Panc1 (cell line): ENCODE results near the gene CACNB3. TPM values are rescaled to one million over a fixed set of nuclear protein-coding genes. Genes with fewer than 3 reads are reported as not detected.

Experiments used
- ATAC-seq: fragments of 200-7000 bp; cut with Tn5 transposase; 2 replicates; pipeline ENCODE4 v1.9.1; 2020; ENCODE audit warnings: mild to moderate bottlenecking, moderate library complexity
- BruUV-seq: library from RNA; stranded (reverse); fragments of 400-500 nt; replicated peaks from 2 replicates; lab custom pipeline; 2021; lab: Mats Ljungman, UMichigan
- CTCF ChIA-PET: fragments of 300-600 bp; sonication (Branson Sonifier 250); formaldehyde crosslinking; loops from one replicate; lab custom pipeline; 2022; ENCODE audit warnings: antibody characterized with exemption; lab: Charles Lee
- POLR2A ChIA-PET: fragments of 300-600 bp; sonication (Branson Sonifier 250); formaldehyde crosslinking; loops from one replicate; lab custom pipeline; 2022; ENCODE audit warnings: antibody characterized with exemption; lab: Charles Lee
- DNase-seq: peaks from one replicate; pipeline ENCODE4 v3.0.0-alpha.2; 2010; ENCODE audit warnings: low read depth, low spot score
- H3K27ac ChIP-seq: 2 replicates; pipeline ENCODE4 v1.5.1; 2011; ENCODE audit warnings: mild to moderate bottlenecking, low read length, inconsistent platforms
- H3K27me3 ChIP-seq: fragments of 200-500 bp; sonication (Bioruptor generic); 2 replicates; pipeline ENCODE4 v1.6.0; 2014; ENCODE audit warnings: low read length, inconsistent platforms; ENCODE audit not compliant: control insufficient read depth, insufficient read depth
- H3K36me3 ChIP-seq: fragments of 200-500 bp; sonication (Bioruptor generic); 2 replicates; pipeline ENCODE4 v1.5.1; 2014; ENCODE audit warnings: inconsistent platforms, mild to moderate bottlenecking, low read length, moderate library complexity; ENCODE audit not compliant: control insufficient read depth, insufficient read depth
- H3K4me1 ChIP-seq: 2 replicates; pipeline ENCODE4 v1.5.1; 2011; ENCODE audit warnings: inconsistent platforms, mild to moderate bottlenecking, low read length, moderate library complexity; ENCODE audit not compliant: control insufficient read depth, insufficient read depth
- H3K4me3 ChIP-seq, 2 experiments: 2 replicates each; pipeline ENCODE4 v1.5.1; 2011 to 2012; ENCODE audit warnings: low read depth in 2 of 2, low read length in 2 of 2, mild to moderate bottlenecking in 2 of 2, inconsistent platforms in 1 of 2, moderate library complexity in 1 of 2
- H3K9me3 ChIP-seq: fragments of 200-500 bp; sonication (Bioruptor generic); 2 replicates; pipeline ENCODE4 v1.5.1; 2014; ENCODE audit warnings: low read depth, mild to moderate bottlenecking, inconsistent platforms, low read length, moderate library complexity; ENCODE audit not compliant: control insufficient read depth, insufficient read depth
- POLR2AphosphoS5 ChIP-seq: IDR thresholded peaks from 2 replicates; pipeline ENCODE4 v1.6.1; 2012; ENCODE audit warnings: mild to moderate bottlenecking, low read depth, low read length, moderate library complexity
- SIN3A ChIP-seq: IDR thresholded peaks from 2 replicates; pipeline ENCODE4 v1.6.1; 2012; ENCODE audit warnings: low read depth, mild to moderate bottlenecking, low read length, moderate library complexity, borderline replicate concordance; ENCODE audit not compliant: insufficient read depth
- TCF7L2 ChIP-seq: IDR thresholded peaks from 2 replicates; pipeline ENCODE4 v1.6.1; 2011; ENCODE audit warnings: mild to moderate bottlenecking, low read depth, low read length, inconsistent platforms
- in situ Hi-C: cut with HindIII; loops from 2 replicates; pipeline ENCODE4 v1.10.0; 2016; ENCODE audit warnings: low sequenced_read_pairs, low pct_unique_long_range_greater_than_20kb
- intact Hi-C: fragments of 100-400 bp; cut with micrococcal nuclease; formaldehyde crosslinking; loops from one replicate; pipeline ENCODE4 v1.10.0; 2022; ENCODE audit not compliant: unreplicated experiment
- total RNA-seq: library from RNA; stranded (reverse); gene quantifications from one replicate; pipeline ENCODE4 v1.2.1, GENCODE V29; 2021; ENCODE audit not compliant: unreplicated experiment
- TF ChIP-seq, protein P1 (sequence below), 2 experiments: IDR thresholded peaks; 2 replicates each; pipeline ENCODE4 v1.6.1; 2011 to 2012; ENCODE audit warnings: low read depth in 2 of 2, control low read depth in 1 of 2, low read length in 1 of 2, mild to moderate bottlenecking in 1 of 2, moderate library complexity in 1 of 2; ENCODE audit not compliant: insufficient read depth in 1 of 2
- TF ChIP-seq, protein P2 (sequence below): fragments of 450-650 bp; IDR thresholded peaks from 2 replicates; pipeline ENCODE4 v1.5.1; 2017; ENCODE audit warnings: mild to moderate bottlenecking

Gene CACNB3
- total RNA-seq, 1 experiment from 2014 or later, result 40.5 TPM

DNA sequence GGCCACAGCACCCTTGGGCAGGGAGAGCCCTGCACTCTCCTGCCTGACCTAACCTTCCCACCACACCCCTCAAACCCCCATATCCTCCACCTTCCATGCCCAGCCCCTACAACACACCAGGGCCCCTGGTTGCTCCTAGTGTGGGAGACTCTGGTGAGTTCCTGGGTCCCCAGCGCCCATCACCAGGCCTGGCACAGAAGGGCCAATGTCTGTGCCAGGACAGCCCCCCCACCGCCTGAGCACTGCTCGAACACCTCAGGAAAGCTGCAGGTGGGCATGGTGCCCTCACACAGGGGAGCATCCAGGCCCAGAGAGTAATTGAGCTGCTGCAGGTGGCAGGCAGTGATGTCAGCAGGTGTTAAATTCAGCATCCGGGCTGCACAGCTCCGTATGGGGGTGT, 44.6 kb upstream of the CACNB3 start:
- no TSS peak for BruUV-seq
- DNase-seq (no peak), ATAC-seq (no peak)
- Histone ChIP-seq H3K4me1 (no peaks in the 10 kb centered on the region), H3K27me3 (no peaks in the 10 kb centered on the region), H3K36me3 (no peaks in the 10 kb centered on the region), H3K27ac (no peak overlapping the region), H3K9me3 (no peaks in the 10 kb centered on the region), H3K4me3 (no peak overlapping the region)
- intact Hi-C loops (no loop called here), in situ Hi-C loops (no loop called here)
- TF ChIP-seq, protein P1, sequence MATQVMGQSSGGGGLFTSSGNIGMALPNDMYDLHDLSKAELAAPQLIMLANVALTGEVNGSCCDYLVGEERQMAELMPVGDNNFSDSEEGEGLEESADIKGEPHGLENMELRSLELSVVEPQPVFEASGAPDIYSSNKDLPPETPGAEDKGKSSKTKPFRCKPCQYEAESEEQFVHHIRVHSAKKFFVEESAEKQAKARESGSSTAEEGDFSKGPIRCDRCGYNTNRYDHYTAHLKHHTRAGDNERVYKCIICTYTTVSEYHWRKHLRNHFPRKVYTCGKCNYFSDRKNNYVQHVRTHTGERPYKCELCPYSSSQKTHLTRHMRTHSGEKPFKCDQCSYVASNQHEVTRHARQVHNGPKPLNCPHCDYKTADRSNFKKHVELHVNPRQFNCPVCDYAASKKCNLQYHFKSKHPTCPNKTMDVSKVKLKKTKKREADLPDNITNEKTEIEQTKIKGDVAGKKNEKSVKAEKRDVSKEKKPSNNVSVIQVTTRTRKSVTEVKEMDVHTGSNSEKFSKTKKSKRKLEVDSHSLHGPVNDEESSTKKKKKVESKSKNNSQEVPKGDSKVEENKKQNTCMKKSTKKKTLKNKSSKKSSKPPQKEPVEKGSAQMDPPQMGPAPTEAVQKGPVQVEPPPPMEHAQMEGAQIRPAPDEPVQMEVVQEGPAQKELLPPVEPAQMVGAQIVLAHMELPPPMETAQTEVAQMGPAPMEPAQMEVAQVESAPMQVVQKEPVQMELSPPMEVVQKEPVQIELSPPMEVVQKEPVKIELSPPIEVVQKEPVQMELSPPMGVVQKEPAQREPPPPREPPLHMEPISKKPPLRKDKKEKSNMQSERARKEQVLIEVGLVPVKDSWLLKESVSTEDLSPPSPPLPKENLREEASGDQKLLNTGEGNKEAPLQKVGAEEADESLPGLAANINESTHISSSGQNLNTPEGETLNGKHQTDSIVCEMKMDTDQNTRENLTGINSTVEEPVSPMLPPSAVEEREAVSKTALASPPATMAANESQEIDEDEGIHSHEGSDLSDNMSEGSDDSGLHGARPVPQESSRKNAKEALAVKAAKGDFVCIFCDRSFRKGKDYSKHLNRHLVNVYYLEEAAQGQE (IDR thresholded peaks at IDR 0.05; ENCODE audit: insufficient read depth in 1 of 2, low read depth in 2 of 2, low read length in 1 of 2), result no peak
- TF ChIP-seq TCF7L2 (no peak), POLR2AphosphoS5 (no peak)
- TF ChIP-seq, protein P2, sequence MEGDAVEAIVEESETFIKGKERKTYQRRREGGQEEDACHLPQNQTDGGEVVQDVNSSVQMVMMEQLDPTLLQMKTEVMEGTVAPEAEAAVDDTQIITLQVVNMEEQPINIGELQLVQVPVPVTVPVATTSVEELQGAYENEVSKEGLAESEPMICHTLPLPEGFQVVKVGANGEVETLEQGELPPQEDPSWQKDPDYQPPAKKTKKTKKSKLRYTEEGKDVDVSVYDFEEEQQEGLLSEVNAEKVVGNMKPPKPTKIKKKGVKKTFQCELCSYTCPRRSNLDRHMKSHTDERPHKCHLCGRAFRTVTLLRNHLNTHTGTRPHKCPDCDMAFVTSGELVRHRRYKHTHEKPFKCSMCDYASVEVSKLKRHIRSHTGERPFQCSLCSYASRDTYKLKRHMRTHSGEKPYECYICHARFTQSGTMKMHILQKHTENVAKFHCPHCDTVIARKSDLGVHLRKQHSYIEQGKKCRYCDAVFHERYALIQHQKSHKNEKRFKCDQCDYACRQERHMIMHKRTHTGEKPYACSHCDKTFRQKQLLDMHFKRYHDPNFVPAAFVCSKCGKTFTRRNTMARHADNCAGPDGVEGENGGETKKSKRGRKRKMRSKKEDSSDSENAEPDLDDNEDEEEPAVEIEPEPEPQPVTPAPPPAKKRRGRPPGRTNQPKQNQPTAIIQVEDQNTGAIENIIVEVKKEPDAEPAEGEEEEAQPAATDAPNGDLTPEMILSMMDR, result no peak
- POLR2A ChIA-PET, result no interaction called here
- CTCF ChIA-PET, result no interaction called here

DNA sequence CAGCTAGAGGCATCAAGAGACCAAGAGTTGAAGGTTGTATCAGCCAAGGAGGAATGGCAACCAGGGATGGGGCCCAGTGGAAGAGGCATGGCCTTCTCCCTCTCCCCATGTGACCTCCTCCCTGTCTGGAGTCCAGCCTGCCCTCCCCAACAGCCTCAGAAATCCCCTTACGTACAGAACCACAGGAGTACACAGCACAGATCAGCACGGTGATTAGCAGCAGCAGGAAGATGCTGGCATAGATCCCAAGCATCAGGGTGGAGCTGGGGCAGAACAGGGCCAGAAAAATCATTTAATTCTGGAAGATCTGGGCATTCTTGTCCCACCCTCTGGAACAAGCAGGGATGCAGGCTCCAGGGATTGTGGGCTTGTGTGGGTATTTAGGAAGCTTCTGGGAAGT, 43.8 kb upstream of the CACNB3 start:
- no peaks in the 10 kb centered on the region for H3K4me1 ChIP-seq
- in situ Hi-C loops, result no loop called here
- no peak overlapping the region for H3K4me3 ChIP-seq
- ATAC-seq, result 0 out of 2 replicates have a peak, but pooled peaks have one; percentile 19
- POLR2A ChIA-PET, result interaction anchor here (0.7 kb wide), 1 partner anchor 15 kb away, joined by 3 read pairs; no protein-coding TSS in a partner anchor
- no peaks in the 10 kb centered on the region for H3K27me3 ChIP-seq
- DNase-seq, result no peak
- intact Hi-C loops, result no loop called here
- H3K36me3 ChIP-seq, result no peaks in the 10 kb centered on the region
- H3K9me3 ChIP-seq, result no peaks in the 10 kb centered on the region
- no TSS peak for BruUV-seq
- TF ChIP-seq, protein P2, result no peak
- TF ChIP-seq, protein P1 (IDR thresholded peaks at IDR 0.05; ENCODE audit: insufficient read depth in 1 of 2, low read depth in 2 of 2, low read length in 1 of 2), result no peak
- TF ChIP-seq TCF7L2, result no peak
- no peak for TF ChIP-seq POLR2AphosphoS5
- no peak for TF ChIP-seq SIN3A
- H3K27ac ChIP-seq, result no peak overlapping the region
- CTCF ChIA-PET, result interaction anchor here (0.6 kb wide), 1 partner anchor 40 kb away, joined by 5 read pairs; no protein-coding TSS in a partner anchor
